AG10803 (cell line): Measurements from ENCODE around the gene EPOP.
"Not testable (repeated sequence)": the region's sequence is repeated elsewhere in the genome, so short reads cannot be mapped to it uniquely, and the experiment has no call there.

Experiments used
- DNase-seq: peaks from one replicate; pipeline ENCODE4 v3.0.0; 2010; ENCODE audit warnings: low read depth
- H3K4me3 ChIP-seq: 2 replicates; pipeline ENCODE4 v1.5.1; 2011; ENCODE audit warnings: mild to moderate bottlenecking, low read length, control low read depth
- TF ChIP-seq, protein P1 (sequence below): conservative IDR thresholded peaks from 2 replicates; pipeline ENCODE4 v1.5.1; 2011; ENCODE audit warnings: mild to moderate bottlenecking, low read length, control low read depth, inconsistent platforms

The EPOP gene

DNA sequence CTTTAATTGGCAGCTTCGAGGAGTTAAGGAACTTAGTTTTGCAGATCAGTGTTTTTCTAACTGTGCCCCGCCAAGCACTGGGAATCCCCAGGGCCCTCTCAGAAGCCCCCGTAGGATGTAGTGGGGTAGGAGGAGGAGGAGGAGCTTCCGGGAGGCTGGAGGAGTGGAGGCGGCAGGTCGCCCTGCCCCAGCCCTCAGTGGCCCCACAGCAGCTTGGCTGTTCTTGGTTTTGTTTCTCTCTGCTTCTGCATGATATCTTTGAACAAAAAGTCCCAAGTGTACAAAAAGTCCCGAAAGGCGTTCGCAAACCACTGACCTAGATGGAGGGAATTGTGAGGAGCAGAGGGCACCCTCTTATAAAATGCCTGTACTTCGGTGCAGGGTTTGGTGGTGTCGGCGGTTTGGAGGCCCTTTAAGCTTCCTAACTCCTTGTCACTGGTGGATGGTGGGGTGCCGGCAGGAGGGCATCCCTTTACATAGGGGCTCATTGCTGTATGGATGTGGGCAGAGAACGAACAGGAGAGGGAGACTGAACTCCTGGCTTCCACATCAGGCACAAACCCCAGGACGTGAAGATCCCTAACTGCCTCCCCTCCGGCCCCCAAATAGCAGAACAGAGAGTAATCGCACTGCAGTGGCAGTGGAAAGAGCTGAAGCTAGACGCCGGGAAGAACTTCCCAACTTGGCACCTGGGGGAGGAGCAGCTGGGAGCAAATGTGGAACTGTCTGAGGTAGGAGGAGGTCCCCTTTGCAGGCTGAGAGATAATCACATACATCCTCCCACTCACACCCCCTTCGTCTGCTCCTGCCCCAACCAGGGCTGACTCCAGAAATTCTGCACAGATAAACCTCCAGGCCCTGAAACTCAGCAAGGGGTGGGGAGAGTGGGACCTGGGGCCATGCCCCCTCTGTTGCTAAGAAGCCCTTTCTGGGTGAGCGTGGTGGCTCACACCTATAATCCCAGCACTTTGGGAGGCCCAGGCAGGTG, 20.1 kb downstream of the EPOP start:
- TF ChIP-seq, protein P1, sequence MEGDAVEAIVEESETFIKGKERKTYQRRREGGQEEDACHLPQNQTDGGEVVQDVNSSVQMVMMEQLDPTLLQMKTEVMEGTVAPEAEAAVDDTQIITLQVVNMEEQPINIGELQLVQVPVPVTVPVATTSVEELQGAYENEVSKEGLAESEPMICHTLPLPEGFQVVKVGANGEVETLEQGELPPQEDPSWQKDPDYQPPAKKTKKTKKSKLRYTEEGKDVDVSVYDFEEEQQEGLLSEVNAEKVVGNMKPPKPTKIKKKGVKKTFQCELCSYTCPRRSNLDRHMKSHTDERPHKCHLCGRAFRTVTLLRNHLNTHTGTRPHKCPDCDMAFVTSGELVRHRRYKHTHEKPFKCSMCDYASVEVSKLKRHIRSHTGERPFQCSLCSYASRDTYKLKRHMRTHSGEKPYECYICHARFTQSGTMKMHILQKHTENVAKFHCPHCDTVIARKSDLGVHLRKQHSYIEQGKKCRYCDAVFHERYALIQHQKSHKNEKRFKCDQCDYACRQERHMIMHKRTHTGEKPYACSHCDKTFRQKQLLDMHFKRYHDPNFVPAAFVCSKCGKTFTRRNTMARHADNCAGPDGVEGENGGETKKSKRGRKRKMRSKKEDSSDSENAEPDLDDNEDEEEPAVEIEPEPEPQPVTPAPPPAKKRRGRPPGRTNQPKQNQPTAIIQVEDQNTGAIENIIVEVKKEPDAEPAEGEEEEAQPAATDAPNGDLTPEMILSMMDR = no peak
- no peak for DNase-seq
- H3K4me3 ChIP-seq = no peak overlapping the region

GRCh38 chr17:38653679-38654078, 21.1 kb downstream of the EPOP start:
- TF ChIP-seq, protein P1 = no peak
- no peak overlapping the region for H3K4me3 ChIP-seq
- no peak for DNase-seq

GRCh38 chr17:38653230-38653629, 21.5 kb downstream of the EPOP start:
- no peak for DNase-seq
- H3K4me3 ChIP-seq = no peak overlapping the region
- TF ChIP-seq, protein P1 = no peak

GRCh38 chr17:38650653-38651173, 24.0 kb downstream of the EPOP start:
- H3K4me3 ChIP-seq, DNase-seq: not testable (repeated sequence)

DNA sequence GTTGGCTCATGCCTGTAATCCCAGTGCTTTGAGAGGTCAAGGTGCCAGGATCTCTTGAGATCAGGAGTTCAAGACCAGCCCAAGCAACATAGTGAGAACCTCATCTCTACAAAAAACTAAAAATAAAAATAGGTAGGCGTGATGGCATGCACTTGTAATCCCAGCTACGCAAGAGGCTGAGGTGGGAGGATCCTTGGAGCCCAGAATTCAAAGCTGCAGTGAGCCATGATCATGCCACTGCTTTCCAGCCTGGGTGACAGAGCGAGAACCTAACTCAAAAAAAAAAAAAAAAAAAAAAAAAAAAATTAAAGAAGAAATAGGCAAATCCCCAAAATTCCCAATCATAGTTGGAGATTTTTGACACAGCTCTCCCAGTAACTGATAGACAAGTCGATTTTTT, 36.8 kb downstream of the EPOP start:
- H3K4me3 ChIP-seq = no peak overlapping the region
- TF ChIP-seq, protein P1 = no peak
- no peak for DNase-seq

- H3K4me3 ChIP-seq = no peak overlapping the region
- TF ChIP-seq, protein P1 = no peak
- DNase-seq = no peak
These were observed 38.7 kb downstream of the EPOP start for GRCh38 chr17:38636054-38636453.

DNA sequence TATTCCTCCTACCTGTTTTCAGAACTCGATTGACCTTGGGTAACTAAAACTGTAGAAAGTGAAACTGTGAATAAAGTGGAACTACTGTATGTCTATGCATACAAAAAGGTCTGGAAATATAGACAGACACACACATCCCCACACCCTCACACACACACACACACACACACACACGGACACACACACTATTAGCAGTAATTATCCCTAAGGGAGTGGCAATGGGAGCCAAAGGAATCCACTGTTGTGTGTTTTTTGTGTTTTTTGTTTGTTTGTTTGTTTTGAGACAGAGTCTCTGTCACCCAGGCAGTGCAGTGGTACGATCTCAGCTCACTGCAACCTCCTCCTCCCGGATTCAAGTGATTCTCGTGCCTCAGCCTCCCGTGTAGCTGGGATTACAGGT, 42.4 kb downstream of the EPOP start:
- no peak for DNase-seq
- TF ChIP-seq, protein P1 = no peak
- H3K4me3 ChIP-seq = no peak overlapping the region
